Ovary (tissue), 9 donors: Measurements from ENCODE around the gene PTPRK. TPM values are rescaled to one million over a fixed set of nuclear protein-coding genes. Genes with fewer than 3 reads are reported as not detected.

Source experiments
- DNase-seq, 5 donors: peaks; one replicate each; pipeline ENCODE4 v3.0.0-alpha.2; 2019 to 2020
- H3K27ac ChIP-seq, 2 donors: fragments of 200-600 bp; one replicate each; pipeline versions ENCODE4 v1.5.1 to v1.8.0; 2019 to 2022
- H3K27me3 ChIP-seq: fragments of 200-600 bp; one replicate; pipeline ENCODE4 v1.8.0; 2022
- H3K36me3 ChIP-seq: fragments of 200-600 bp; sonication (generic); one replicate; pipeline ENCODE4 v1.5.1; 2019
- H3K4me1 ChIP-seq: one replicate; pipeline ENCODE4 v1.8.1; 2013; ENCODE audit warnings: mild to moderate bottlenecking, moderate library complexity; ENCODE audit not compliant: insufficient read depth
- H3K4me3 ChIP-seq: fragments of 200-600 bp; sonication (generic); one replicate; pipeline ENCODE4 v1.5.1; 2017
- H3K9me3 ChIP-seq, 2 donors: fragments of 200-600 bp in 1 of 2; sonication (generic) in 1 of 2; one replicate each; pipeline versions ENCODE4 v1.5.1 to v1.8.1; 2013 to 2019; ENCODE audit warnings: mild to moderate bottlenecking in 1 of 2, moderate library complexity in 1 of 2
- CTCF ChIP-seq, 3 donors: fragments of 450-650 bp in 2 of 3; fragments of 200-600 bp in 1 of 3; IDR thresholded peaks; one replicate each; pipeline versions ENCODE4 v1.5.1 to v1.8.0; 2016 to 2022; ENCODE audit warnings: antibody characterized with exemption in 3 of 3, mild to moderate bottlenecking in 1 of 3
- EP300 ChIP-seq: sonication (generic); formaldehyde crosslinking; IDR thresholded peaks from one replicate; pipeline ENCODE4 v1.6.1; 2017; ENCODE audit warnings: antibody characterized with exemption
- POLR2A ChIP-seq: fragments of 450-650 bp; IDR thresholded peaks from one replicate; pipeline ENCODE4 v1.6.1; 2017; ENCODE audit warnings: antibody characterized with exemption, mild to moderate bottlenecking, moderate library complexity
- WGBS, 3 donors: extraction: QIAGEN DNeasy Blood & Tissue Kit in 1 of 3; methylation state at CpG; one replicate each; pipeline versions ENCODE4 v1.1.5 to v1.1.7; 2013 to 2017; 5-methylcytosine and 5-hydroxymethylcytosine counted together
- intact Hi-C, 4 donors: fragments of 100-400 bp; cut with DNase I; formaldehyde crosslinking; loops; one replicate each; pipeline versions ENCODE4 v1.11.0 to v1.15.1; 2022 to 2023
- polyA plus RNA-seq, 2 donors: library from polyadenylated mRNA; stranded (reverse); fragments of 200-250 nt in 1 of 2; fragments of 350-450 nt in 1 of 2; fragmentation: Illumina TruSeq in 1 of 2; extraction: RNeasy Lipid Tissue Mini Kit (QIAGEN cat#74804) in 1 of 2; gene quantifications; one replicate each; pipeline ENCODE4 v1.2.3, GENCODE V29; 2013 to 2014
- total RNA-seq, 7 donors: library from RNA; depleted of rRNA in 2 of 7; stranded (reverse); fragments of >200 nt in 2 of 7; fragmentation: NEBNext Ultra II Directional in 3 of 7; extraction: Animal tissue kit (Norgen Biotek cat#: 25700) in 3 of 7; gene quantifications; one replicate each; pipeline versions ENCODE4 v1.1.0 to v1.2.4, GENCODE V29; 2016 to 2023
- donor health status: DM: no; HTN: no; CAD: no; lungs with moderate emphysema.
- donor health status: DM: no; HTN: no; CAD: no.
- donor health status: Bipolar disorder and iron deficiency.
- donor health status: DM: yes; HTN: yes; CAD: no.
- donor health status: DM: no; HTN: no; CAD: no.
- donor health status: DM: yes; HTN: yes; CAD: no.

PTPRK gene
- total and polyA plus RNA-seq, 9 donors, result 24.0 to 50.7 (median 44.1) TPM

- WGBS, 3 donors, result 82 to 86% (median 83%) methylated on average over 1 of the region's 1 CpG
- DNase-seq, result no peak
- Histone ChIP-seq H3K36me3 (no peaks in the 10 kb centered on the region), H3K4me1 (no peaks in the 10 kb centered on the region), H3K9me3 (no peaks in the 10 kb centered on the region), H3K4me3 (no peak overlapping the region), H3K27ac (no peak overlapping the region), H3K27me3 (no peaks in the 10 kb centered on the region)
- TF ChIP-seq POLR2A, result no peak
- no peak for TF ChIP-seq EP300
- intact Hi-C loops, result no loop called here
These were observed 376.1 kb downstream of the PTPRK start for GRCh38 chr6:128144320-128144719.

DNA sequence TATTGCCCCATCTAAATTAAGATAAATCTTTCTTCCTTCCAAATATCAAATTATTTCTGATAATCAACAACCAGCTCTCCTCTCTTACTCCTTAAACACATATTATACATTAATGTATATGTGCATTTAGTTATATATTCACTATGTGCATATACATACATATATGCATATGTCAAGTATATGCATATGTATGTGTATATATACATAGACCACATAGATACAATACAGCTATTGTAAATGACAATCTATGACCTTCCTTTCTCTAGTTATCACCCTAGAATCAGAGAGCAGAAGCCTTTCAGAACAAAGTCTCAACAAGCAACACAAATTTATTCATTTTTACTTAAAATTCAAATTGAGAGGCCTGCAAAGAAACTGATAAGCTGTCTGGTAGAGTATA lies 378.5 kb downstream of the PTPRK start:
- Histone ChIP-seq H3K36me3 (no peaks in the 10 kb centered on the region), H3K4me1 (no peaks in the 10 kb centered on the region), H3K27me3 (no peaks in the 10 kb centered on the region), H3K4me3 (no peak overlapping the region), H3K27ac (no peak overlapping the region), H3K9me3 (no peaks in the 10 kb centered on the region)
- no peak for DNase-seq
- TF ChIP-seq POLR2A (no peak), CTCF (IDR thresholded peaks at IDR 0.05) (no peak), EP300 (no peak)
- intact Hi-C loops, result no loop called here

GRCh38 chr6:128139519-128139918 lies 380.9 kb downstream of the PTPRK start:
- Histone ChIP-seq H3K27me3 (no peaks in the 10 kb centered on the region), H3K4me3 (no peak overlapping the region), H3K27ac (no peak overlapping the region), H3K9me3 (no peaks in the 10 kb centered on the region), H3K4me1 (no peaks in the 10 kb centered on the region), H3K36me3 (no peaks in the 10 kb centered on the region)
- no peak for DNase-seq
- 68 to 73% (median 70%) methylated on average over 1 of the region's 1 CpG for WGBS, 3 donors
- intact Hi-C loops, result loop anchor here in 1 of 4 donors (5.0 kb wide), 1 partner anchor 268 kb away; no protein-coding TSS in a partner anchor
- TF ChIP-seq POLR2A, result no peak

GRCh38 chr6:128138694-128139093 lies 381.7 kb downstream of the PTPRK start:
- Histone ChIP-seq H3K27me3 (no peaks in the 10 kb centered on the region), H3K36me3 (no peaks in the 10 kb centered on the region), H3K9me3 (no peaks in the 10 kb centered on the region), H3K27ac (no peak overlapping the region), H3K4me1 (no peaks in the 10 kb centered on the region), H3K4me3 (no peak overlapping the region)
- 97 to 98% (median 97%) methylated on average over 1 of the region's 1 CpG for WGBS, 3 donors
- intact Hi-C loops, result loop anchor here in 1 of 4 donors (5.0 kb wide), 1 partner anchor 269 kb away; no protein-coding TSS in a partner anchor
- no peak for DNase-seq
- TF ChIP-seq POLR2A (no peak), EP300 (no peak), CTCF (IDR thresholded peaks at IDR 0.05) (no peak)

DNA sequence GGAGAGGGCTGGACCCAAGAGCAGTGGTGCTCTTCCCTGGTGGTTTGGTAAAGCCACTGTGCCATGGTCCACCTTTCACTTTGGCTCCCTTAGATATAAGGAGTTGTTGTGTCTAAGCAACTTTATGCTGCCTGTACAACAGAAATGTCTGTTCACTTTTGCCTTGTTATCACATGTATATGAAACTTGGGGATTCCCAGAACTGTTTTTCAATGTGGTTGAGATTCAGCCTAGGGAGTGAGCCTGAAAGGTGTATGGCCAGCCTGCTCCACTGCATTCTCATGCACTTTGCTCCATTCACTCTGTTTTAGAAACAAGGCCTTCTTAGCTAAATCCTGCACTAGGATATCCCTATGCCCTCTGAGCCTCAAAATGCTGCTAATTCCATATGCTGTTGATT lies 385.1 kb downstream of the PTPRK start:
- no peaks in the 10 kb centered on the region for H3K9me3 ChIP-seq
- H3K36me3 ChIP-seq, result no peaks in the 10 kb centered on the region
- TF ChIP-seq POLR2A (no peak), EP300 (no peak), CTCF (IDR thresholded peaks at IDR 0.05) (no peak)
- peaks cover 2% of the 10 kb centered on the region for H3K27me3 ChIP-seq
- H3K27ac ChIP-seq, result no peak overlapping the region
- no peaks in the 10 kb centered on the region for H3K4me1 ChIP-seq
- no peak overlapping the region for H3K4me3 ChIP-seq
- no peak for DNase-seq
- intact Hi-C loops, result loop anchor here in 1 of 4 donors (5.0 kb wide), 1 partner anchor 272 kb away; no protein-coding TSS in a partner anchor

- H3K27ac ChIP-seq, result no peak overlapping the region
These were observed 388.8 kb downstream of the PTPRK start for GRCh38 chr6:128131566-128131965.

More at GRCh38 chr6:128131566-128131965, 388.8 kb downstream of the PTPRK start:
- WGBS, 3 donors, result 40 to 51% (median 45%) methylated on average over 3 of the region's 3 CpGs
- TF ChIP-seq EP300, result no peak
- TF ChIP-seq CTCF (IDR thresholded peaks at IDR 0.05), result no peak
- no peak for TF ChIP-seq POLR2A
- no peak for DNase-seq
- Histone ChIP-seq H3K4me1 (no peaks in the 10 kb centered on the region), H3K9me3 (no peaks in the 10 kb centered on the region), H3K27me3 (peaks cover 2% of the 10 kb centered on the region), H3K36me3 (no peaks in the 10 kb centered on the region), H3K4me3 (no peak overlapping the region)
- intact Hi-C loops, result no loop called here
